Spleen (tissue), 11 donors: ENCODE data around the gene MEF2C. TPM values are rescaled to one million over a fixed set of nuclear protein-coding genes. Genes with fewer than 3 reads are reported as not detected.

Source experiments
- DNase-seq: peaks from one replicate; pipeline ENCODE4 v3.0.0-alpha.2; 2020
- H3K27ac ChIP-seq, 8 donors: fragments of 200-600 bp; sonication (generic) in 7 of 8; 1 replicate in 4 of 8; 2 replicates in 4 of 8; pipeline versions ENCODE4 v1.5.0 to v1.8.0; 2016 to 2021; ENCODE audit warnings: inconsistent platforms in 4 of 8, mild to moderate bottlenecking in 4 of 8, moderate library complexity in 1 of 8
- H3K27me3 ChIP-seq, 7 donors: fragments of 200-600 bp; sonication (generic) in 6 of 7; replicated peaks in 1 of 7; 1 replicate in 4 of 7; 2 replicates in 3 of 7; pipeline versions ENCODE4 v1.5.0 to v1.8.0; 2016 to 2021; ENCODE audit warnings: inconsistent platforms in 3 of 7, mild to moderate bottlenecking in 1 of 7
- H3K36me3 ChIP-seq, 6 donors: fragments of 200-600 bp; sonication (generic) in 5 of 6; 1 replicate in 4 of 6; 2 replicates in 2 of 6; pipeline versions ENCODE4 v1.5.0 to v1.8.0; 2016 to 2021; ENCODE audit warnings: inconsistent platforms in 2 of 6
- H3K4me1 ChIP-seq, 6 donors: fragments of 200-600 bp; sonication (generic) in 5 of 6; 1 replicate in 3 of 6; 2 replicates in 3 of 6; pipeline versions ENCODE4 v1.5.0 to v1.8.0; 2016 to 2021; ENCODE audit warnings: inconsistent platforms in 3 of 6
- H3K4me3 ChIP-seq, 8 donors: fragments of 200-600 bp; sonication (generic) in 7 of 8; 1 replicate in 4 of 8; 2 replicates in 4 of 8; pipeline versions ENCODE4 v1.5.0 to v1.8.0; 2016 to 2021; ENCODE audit warnings: inconsistent platforms in 4 of 8, mild to moderate bottlenecking in 4 of 8, moderate library complexity in 2 of 8
- H3K9me3 ChIP-seq, 8 donors: fragments of 200-600 bp; sonication (generic) in 7 of 8; 1 replicate in 4 of 8; 2 replicates in 4 of 8; pipeline versions ENCODE4 v1.5.0 to v1.8.0; 2016 to 2021; ENCODE audit warnings: inconsistent platforms in 4 of 8
- POLR2A ChIP-seq, 3 donors: fragments of 450-650 bp; IDR thresholded peaks; one replicate each; pipeline ENCODE4 v1.5.1; 2017; ENCODE audit warnings: antibody characterized with exemption in 3 of 3, mild to moderate bottlenecking in 1 of 3
- POLR2AphosphoS5 ChIP-seq, 3 donors: sonication (generic); formaldehyde crosslinking; IDR thresholded peaks; one replicate each; pipeline ENCODE4 v1.5.1; 2017; ENCODE audit warnings: antibody characterized with exemption in 3 of 3
- WGBS, 5 donors: extraction: QIAGEN DNeasy Blood & Tissue Kit in 3 of 5; methylation state at CpG; one replicate each; pipeline versions ENCODE4 v1.1.5 to v1.1.7; 2013 to 2018; 5-methylcytosine and 5-hydroxymethylcytosine counted together
- intact Hi-C: fragments of 100-400 bp; cut with DNase I; formaldehyde crosslinking; loops from one replicate; pipeline ENCODE4 v1.15.0; 2023; ENCODE audit warnings: low total_unique reads
- polyA plus RNA-seq, 3 donors: library from polyadenylated mRNA; stranded (reverse); fragments of 200-250 nt; gene quantifications; one replicate each; pipeline ENCODE4 v1.2.1, GENCODE V29; 2013
- total RNA-seq, 7 donors: library from RNA; depleted of rRNA in 3 of 7; stranded (reverse); fragments of >200 nt in 3 of 7; fragmentation: NEBNext Ultra II Directional in 4 of 7; extraction: Animal tissue kit (Norgen Biotek cat#: 25700) in 4 of 7; gene quantifications; one replicate each; pipeline versions ENCODE4 v1.1.0 to v1.2.1, GENCODE V29; 2016 to 2021
- TF ChIP-seq, protein P1 (sequence below), 11 experiments: fragments of 200-600 bp in 7 of 11; fragments of 450-650 bp in 4 of 11; sonication (generic) in 4 of 11; IDR thresholded peaks in 8 of 11; conservative IDR thresholded peaks in 3 of 11; 1 replicate in 7 of 11; 2 replicates in 4 of 11; pipeline versions ENCODE4 v1.4.0 to v1.8.0; 2016 to 2021; ENCODE audit warnings: antibody characterized with exemption in 11 of 11, inconsistent platforms in 4 of 11, mild to moderate bottlenecking in 1 of 11
- donor health status: healthy with polysubstance abuse.
- donor health status: DM: no; HTN: no; CAD: no; lungs with moderate emphysema.
- donor health status: DM: no; HTN: no; CAD: no.
- donor health status: Bipolar disorder and iron deficiency.
- donor health status: healthy.
- donor health status: DM: no; HTN: no; CAD: no.
- donor health status: DM: yes; HTN: yes; CAD: no.

MEF2C gene
- total and polyA plus RNA-seq, 10 donors, result 19.3 to 153 (median 120) TPM

DNA sequence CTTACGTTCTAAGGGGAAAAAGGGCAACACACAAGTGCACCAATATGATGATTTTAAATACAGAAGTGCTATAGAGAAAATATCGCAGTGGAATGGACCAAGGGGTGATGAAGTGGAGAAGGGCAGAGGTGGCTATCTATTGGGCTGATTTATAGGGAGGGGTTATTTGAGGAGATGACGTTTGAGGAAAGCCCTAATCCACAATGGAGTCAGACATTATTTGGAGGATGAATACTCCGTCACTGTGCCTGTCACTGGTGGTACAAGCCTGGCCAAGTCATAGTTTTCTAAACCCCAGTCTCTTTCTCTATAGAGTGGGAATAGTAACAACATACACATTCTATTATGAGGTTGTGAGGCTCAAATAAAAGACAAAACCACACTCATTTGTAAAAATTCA, 48.5 kb downstream of the MEF2C start:
- intact Hi-C loops, result loop anchor here (10.0 kb wide), 1 partner anchor 100 kb away; no protein-coding TSS in a partner anchor
- Histone ChIP-seq H3K36me3 (no peaks in the 10 kb centered on the region), H3K4me3 (no peak overlapping the region), H3K4me1 (peaks cover 17 to 100% (median 69%) of the 10 kb centered on the region in 6 donors), H3K27me3 (no peaks in the 10 kb centered on the region), H3K27ac (peak overlapping the region in 7 of 8 donors; percentile 44 to 91 (median 78)), H3K9me3 (no peaks in the 10 kb centered on the region)
- 81 to 88% (median 84%) methylated on average over 4 of the region's 4 CpGs for WGBS, 5 donors
- no peak for TF ChIP-seq POLR2AphosphoS5 (IDR thresholded peaks at IDR 0.05)
- TF ChIP-seq POLR2A (IDR thresholded peaks at IDR 0.05), result no peak
- TF ChIP-seq, protein P1, sequence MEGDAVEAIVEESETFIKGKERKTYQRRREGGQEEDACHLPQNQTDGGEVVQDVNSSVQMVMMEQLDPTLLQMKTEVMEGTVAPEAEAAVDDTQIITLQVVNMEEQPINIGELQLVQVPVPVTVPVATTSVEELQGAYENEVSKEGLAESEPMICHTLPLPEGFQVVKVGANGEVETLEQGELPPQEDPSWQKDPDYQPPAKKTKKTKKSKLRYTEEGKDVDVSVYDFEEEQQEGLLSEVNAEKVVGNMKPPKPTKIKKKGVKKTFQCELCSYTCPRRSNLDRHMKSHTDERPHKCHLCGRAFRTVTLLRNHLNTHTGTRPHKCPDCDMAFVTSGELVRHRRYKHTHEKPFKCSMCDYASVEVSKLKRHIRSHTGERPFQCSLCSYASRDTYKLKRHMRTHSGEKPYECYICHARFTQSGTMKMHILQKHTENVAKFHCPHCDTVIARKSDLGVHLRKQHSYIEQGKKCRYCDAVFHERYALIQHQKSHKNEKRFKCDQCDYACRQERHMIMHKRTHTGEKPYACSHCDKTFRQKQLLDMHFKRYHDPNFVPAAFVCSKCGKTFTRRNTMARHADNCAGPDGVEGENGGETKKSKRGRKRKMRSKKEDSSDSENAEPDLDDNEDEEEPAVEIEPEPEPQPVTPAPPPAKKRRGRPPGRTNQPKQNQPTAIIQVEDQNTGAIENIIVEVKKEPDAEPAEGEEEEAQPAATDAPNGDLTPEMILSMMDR (IDR thresholded peaks at IDR 0.05 in 8 of 11, conservative IDR thresholded peaks at IDR 0.05 in 3 of 11), result no peak
- no peak for DNase-seq

DNA sequence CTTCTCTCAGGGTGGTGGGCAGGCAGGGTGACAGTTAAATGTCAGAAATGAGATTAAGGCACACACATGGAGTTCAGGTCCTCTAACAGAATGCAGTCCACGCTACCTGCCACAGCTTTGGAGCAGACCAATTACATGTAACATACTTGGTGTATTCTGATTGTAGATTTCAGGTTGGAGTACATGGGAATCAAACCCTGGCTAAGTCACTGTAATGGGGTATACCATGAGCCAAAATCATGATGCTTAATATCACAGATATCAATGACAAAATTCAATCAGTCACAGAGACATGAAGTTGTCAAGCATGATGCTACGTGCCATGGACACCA, 48.9 kb downstream of the MEF2C start:
- 84 to 91% (median 88%) methylated on average over 2 of the region's 2 CpGs for WGBS, 5 donors
- Histone ChIP-seq H3K4me3 (peak overlapping the region in 1 of 8 donors; percentile 10), H3K36me3 (no peaks in the 10 kb centered on the region), H3K4me1 (peaks cover 19 to 100% (median 73%) of the 10 kb centered on the region in 6 donors), H3K9me3 (no peaks in the 10 kb centered on the region), H3K27ac (peak overlapping the region; percentile 44 to 91 (median 76)), H3K27me3 (no peaks in the 10 kb centered on the region)
- intact Hi-C loops, result loop anchor here (10.0 kb wide), 1 partner anchor 99 kb away; no protein-coding TSS in a partner anchor
- peak; percentile 48 for DNase-seq
- TF ChIP-seq, protein P1 (IDR thresholded peaks at IDR 0.05 in 8 of 11, conservative IDR thresholded peaks at IDR 0.05 in 3 of 11), result no peak
- TF ChIP-seq POLR2A (IDR thresholded peaks at IDR 0.05), result no peak
- TF ChIP-seq POLR2AphosphoS5 (IDR thresholded peaks at IDR 0.05), result no peak

DNA sequence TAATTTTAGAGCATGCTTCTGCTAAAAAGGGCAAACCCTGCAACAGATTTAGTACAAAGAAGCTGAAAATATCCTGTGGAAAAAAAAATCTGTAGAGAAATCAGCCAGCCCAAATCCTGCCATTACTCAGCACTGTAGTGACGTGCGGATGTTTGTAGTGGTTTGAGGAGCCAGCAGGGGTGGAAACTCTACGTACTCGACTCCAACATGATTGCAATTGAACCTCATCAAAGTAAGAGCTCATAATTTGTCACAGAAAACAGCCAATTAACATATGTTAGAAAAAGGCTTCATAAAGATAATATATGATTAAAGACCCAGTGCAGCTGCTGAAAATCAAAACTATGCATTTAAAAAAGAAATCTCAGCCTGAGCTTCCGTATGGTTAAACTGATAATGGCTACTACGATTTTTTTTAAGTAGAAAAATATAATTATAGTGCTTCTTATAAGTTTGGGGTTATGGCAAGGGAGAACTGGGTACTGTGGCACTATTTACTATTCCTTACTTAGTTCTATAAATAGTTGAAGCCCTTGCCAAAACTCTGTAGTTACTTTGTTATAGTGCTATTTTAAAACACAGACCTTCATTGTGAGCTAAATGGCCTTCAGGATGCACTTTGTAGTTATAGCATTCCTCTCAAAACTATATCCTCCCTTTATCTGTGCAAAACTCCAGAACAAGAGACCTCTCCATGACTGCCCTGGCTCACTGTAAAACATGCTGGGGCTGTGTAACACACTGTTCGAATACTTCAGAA, 49.4 kb downstream of the MEF2C start:
- peaks cover 24 to 100% (median 75%) of the 10 kb centered on the region in 6 donors for H3K4me1 ChIP-seq
- H3K27me3 ChIP-seq, result no peaks in the 10 kb centered on the region
- peak; percentile 52 for DNase-seq
- H3K36me3 ChIP-seq, result no peaks in the 10 kb centered on the region
- peak overlapping the region in 2 of 8 donors; percentile 10 to 14 for H3K4me3 ChIP-seq
- H3K27ac ChIP-seq, result peak overlapping the region; percentile 44 to 91 (median 76)
- 13 to 17% (median 16%) methylated on average over 7 of the region's 7 CpGs for WGBS, 5 donors
- TF ChIP-seq, protein P1 (IDR thresholded peaks at IDR 0.05 in 8 of 11, conservative IDR thresholded peaks at IDR 0.05 in 3 of 11), result no peak
- TF ChIP-seq POLR2AphosphoS5 (IDR thresholded peaks at IDR 0.05), result peak in 1 of 3 donors; percentile 64
- intact Hi-C loops, result loop anchor here (10.0 kb wide), 1 partner anchor 99 kb away; no protein-coding TSS in a partner anchor
- H3K9me3 ChIP-seq, result no peaks in the 10 kb centered on the region

DNA sequence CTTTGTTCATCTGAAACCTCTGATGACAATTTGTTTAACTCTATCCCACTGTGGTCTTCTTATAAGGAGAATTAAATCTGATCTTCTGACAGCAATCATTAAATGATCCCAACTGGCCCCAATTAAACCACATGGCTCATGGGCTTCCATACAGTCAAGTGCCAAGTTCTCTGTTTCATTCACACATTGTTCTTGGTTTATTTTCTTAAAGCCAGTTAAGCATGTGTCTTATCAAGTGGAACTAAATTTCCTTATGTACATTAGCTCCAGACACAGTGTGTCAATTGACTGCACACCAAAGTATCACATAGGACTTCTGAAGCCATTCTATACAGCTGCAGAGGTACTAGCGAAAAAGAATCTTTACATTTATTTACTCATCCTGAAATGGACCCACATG, 51.2 kb downstream of the MEF2C start:
- H3K27ac ChIP-seq, result peak overlapping the region in 6 of 8 donors; percentile 0 to 91 (median 79)
- intact Hi-C loops, result loop anchor here (10.0 kb wide), 1 partner anchor 97 kb away; no protein-coding TSS in a partner anchor
- H3K9me3 ChIP-seq, result no peaks in the 10 kb centered on the region
- 79 to 87% (median 86%) methylated on average over 1 of the region's 1 CpG for WGBS, 5 donors
- DNase-seq, result no peak
- no peaks in the 10 kb centered on the region for H3K27me3 ChIP-seq
- peaks cover 38 to 100% (median 82%) of the 10 kb centered on the region in 6 donors for H3K4me1 ChIP-seq
- H3K4me3 ChIP-seq, result no peak overlapping the region
- no peaks in the 10 kb centered on the region for H3K36me3 ChIP-seq
- TF ChIP-seq POLR2AphosphoS5 (IDR thresholded peaks at IDR 0.05) (no peak), POLR2A (IDR thresholded peaks at IDR 0.05) (no peak)
- TF ChIP-seq, protein P1 (IDR thresholded peaks at IDR 0.05 in 8 of 11, conservative IDR thresholded peaks at IDR 0.05 in 3 of 11), result no peak
